ENCODE measurements around the gene ZC3H7A.

GRCh38 chr16:11748404-11749254 is 48.4 kb downstream of the ZC3H7A start:
- TF ChIP-seq FOS (IDR thresholded peaks at IDR 0.05; ENCODE audit: low read depth, low read length) (no peak), MAFK (IDR thresholded peaks at IDR 0.05; ENCODE audit: low read depth, low read length) (no peak), CTCF (conservative IDR thresholded peaks at IDR 0.05; ENCODE audit: low read depth, low read length) (no peak), RCOR1 (IDR thresholded peaks at IDR 0.05; ENCODE audit: insufficient replicate concordance, low read length) (no peak), POLR2A (IDR thresholded peaks at IDR 0.05; ENCODE audit: low read depth, low read length) (no peak), ELK1 (IDR thresholded peaks at IDR 0.05; ENCODE audit: borderline replicate concordance, low read depth, low read length) (no peak)

All from IMR-90 (cell line).